Measurements from ENCODE around the gene QRFP.
"Not testable (repeated sequence)": the region's sequence is repeated elsewhere in the genome, so short reads cannot be mapped to it uniquely, and the experiment has no call there.

DNA sequence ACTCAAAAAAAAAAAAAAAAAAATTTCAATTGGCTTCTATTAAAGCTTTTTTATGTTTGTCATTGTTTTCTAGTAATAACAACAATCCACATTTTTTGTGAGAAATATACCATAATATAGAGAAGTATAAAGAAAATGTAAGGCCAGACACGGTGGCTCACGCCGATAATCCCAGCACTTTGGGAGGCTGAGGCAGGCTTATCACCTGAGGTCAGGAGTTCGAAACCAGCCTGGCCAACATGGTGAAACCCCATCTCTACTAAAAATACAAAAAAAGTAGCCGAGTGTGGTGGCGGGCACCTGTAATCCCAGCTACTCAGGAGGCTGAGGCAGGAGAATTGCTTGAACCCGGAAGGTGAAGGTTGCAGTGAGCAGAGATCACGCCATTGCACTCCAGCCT lies 48.1 kb downstream of the QRFP start:
- TF ChIP-seq, protein P1, sequence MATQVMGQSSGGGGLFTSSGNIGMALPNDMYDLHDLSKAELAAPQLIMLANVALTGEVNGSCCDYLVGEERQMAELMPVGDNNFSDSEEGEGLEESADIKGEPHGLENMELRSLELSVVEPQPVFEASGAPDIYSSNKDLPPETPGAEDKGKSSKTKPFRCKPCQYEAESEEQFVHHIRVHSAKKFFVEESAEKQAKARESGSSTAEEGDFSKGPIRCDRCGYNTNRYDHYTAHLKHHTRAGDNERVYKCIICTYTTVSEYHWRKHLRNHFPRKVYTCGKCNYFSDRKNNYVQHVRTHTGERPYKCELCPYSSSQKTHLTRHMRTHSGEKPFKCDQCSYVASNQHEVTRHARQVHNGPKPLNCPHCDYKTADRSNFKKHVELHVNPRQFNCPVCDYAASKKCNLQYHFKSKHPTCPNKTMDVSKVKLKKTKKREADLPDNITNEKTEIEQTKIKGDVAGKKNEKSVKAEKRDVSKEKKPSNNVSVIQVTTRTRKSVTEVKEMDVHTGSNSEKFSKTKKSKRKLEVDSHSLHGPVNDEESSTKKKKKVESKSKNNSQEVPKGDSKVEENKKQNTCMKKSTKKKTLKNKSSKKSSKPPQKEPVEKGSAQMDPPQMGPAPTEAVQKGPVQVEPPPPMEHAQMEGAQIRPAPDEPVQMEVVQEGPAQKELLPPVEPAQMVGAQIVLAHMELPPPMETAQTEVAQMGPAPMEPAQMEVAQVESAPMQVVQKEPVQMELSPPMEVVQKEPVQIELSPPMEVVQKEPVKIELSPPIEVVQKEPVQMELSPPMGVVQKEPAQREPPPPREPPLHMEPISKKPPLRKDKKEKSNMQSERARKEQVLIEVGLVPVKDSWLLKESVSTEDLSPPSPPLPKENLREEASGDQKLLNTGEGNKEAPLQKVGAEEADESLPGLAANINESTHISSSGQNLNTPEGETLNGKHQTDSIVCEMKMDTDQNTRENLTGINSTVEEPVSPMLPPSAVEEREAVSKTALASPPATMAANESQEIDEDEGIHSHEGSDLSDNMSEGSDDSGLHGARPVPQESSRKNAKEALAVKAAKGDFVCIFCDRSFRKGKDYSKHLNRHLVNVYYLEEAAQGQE (IDR thresholded peaks at IDR 0.05) = not testable (repeated sequence)
- TF ChIP-seq, protein P2, sequence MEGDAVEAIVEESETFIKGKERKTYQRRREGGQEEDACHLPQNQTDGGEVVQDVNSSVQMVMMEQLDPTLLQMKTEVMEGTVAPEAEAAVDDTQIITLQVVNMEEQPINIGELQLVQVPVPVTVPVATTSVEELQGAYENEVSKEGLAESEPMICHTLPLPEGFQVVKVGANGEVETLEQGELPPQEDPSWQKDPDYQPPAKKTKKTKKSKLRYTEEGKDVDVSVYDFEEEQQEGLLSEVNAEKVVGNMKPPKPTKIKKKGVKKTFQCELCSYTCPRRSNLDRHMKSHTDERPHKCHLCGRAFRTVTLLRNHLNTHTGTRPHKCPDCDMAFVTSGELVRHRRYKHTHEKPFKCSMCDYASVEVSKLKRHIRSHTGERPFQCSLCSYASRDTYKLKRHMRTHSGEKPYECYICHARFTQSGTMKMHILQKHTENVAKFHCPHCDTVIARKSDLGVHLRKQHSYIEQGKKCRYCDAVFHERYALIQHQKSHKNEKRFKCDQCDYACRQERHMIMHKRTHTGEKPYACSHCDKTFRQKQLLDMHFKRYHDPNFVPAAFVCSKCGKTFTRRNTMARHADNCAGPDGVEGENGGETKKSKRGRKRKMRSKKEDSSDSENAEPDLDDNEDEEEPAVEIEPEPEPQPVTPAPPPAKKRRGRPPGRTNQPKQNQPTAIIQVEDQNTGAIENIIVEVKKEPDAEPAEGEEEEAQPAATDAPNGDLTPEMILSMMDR (IDR thresholded peaks at IDR 0.05; ENCODE audit: low read depth, low read length, missing input control) = not testable (repeated sequence)
- TF ChIP-seq, protein P3, sequence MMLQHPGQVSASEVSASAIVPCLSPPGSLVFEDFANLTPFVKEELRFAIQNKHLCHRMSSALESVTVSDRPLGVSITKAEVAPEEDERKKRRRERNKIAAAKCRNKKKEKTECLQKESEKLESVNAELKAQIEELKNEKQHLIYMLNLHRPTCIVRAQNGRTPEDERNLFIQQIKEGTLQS (IDR thresholded peaks at IDR 0.05) = not testable (repeated sequence)
- not testable (repeated sequence) for TF ChIP-seq JUND (IDR thresholded peaks at IDR 0.05); RAD21 (IDR thresholded peaks at IDR 0.05); GABPA (IDR thresholded peaks at IDR 0.05 in 1 of 2, conservative IDR thresholded peaks at IDR 0.05 in 1 of 2); HNF4G (IDR thresholded peaks at IDR 0.05); SP1 (IDR thresholded peaks at IDR 0.05); EGR1 (IDR thresholded peaks at IDR 0.05; ENCODE audit: low read depth in 2 of 2); YY1 (IDR thresholded peaks at IDR 0.05)
- TF ChIP-seq, protein P4, sequence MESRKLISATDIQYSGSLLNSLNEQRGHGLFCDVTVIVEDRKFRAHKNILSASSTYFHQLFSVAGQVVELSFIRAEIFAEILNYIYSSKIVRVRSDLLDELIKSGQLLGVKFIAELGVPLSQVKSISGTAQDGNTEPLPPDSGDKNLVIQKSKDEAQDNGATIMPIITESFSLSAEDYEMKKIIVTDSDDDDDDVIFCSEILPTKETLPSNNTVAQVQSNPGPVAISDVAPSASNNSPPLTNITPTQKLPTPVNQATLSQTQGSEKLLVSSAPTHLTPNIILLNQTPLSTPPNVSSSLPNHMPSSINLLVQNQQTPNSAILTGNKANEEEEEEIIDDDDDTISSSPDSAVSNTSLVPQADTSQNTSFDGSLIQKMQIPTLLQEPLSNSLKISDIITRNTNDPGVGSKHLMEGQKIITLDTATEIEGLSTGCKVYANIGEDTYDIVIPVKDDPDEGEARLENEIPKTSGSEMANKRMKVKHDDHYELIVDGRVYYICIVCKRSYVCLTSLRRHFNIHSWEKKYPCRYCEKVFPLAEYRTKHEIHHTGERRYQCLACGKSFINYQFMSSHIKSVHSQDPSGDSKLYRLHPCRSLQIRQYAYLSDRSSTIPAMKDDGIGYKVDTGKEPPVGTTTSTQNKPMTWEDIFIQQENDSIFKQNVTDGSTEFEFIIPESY (IDR thresholded peaks at IDR 0.05) = not testable (repeated sequence)

Measured in liver (tissue), 3 donors.